Renal cortex interstitium (tissue), 11 donors: Measurements from ENCODE around the gene FAF1. TPM values are rescaled to one million over a fixed set of nuclear protein-coding genes. Genes with fewer than 3 reads are reported as not detected.

Source experiments
- DNase-seq, 11 donors: peaks; one replicate each; pipeline ENCODE4 v3.0.0-alpha.2; 2013; ENCODE audit warnings: low read depth in 9 of 11, low spot score in 4 of 11; ENCODE audit errors: extremely low read depth in 1 of 11
- polyA plus RNA-seq, 3 donors: library from polyadenylated mRNA; unstranded; fragments of 120-200 nt; gene quantifications; one replicate each; pipeline ENCODE4 v1.2.1, GENCODE V29; 2013; ENCODE audit not compliant: insufficient read length in 3 of 3

The FAF1 gene
- polyA plus RNA-seq, 3 donors, result 52.6 to 71.8 (median 65.6) TPM

DNA sequence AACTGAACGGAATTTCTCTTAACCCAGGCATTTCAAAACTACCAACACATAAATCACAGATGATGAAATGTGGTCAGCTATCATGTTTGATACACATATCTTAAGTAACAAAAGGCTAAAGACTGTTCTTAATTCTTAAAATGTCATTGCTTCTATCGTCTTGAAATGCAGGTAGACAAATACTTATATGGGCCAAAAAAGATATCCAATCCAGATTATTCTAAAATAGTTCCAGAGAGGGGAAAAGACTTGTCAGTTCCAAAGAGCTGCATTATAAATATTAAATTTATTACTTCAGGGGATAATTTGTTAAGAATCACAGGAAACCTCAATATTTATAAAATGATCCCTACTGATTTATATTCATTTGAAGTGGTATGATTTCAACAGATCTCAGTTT is 259.4 kb downstream of the FAF1 start:
- no peak for DNase-seq

DNA sequence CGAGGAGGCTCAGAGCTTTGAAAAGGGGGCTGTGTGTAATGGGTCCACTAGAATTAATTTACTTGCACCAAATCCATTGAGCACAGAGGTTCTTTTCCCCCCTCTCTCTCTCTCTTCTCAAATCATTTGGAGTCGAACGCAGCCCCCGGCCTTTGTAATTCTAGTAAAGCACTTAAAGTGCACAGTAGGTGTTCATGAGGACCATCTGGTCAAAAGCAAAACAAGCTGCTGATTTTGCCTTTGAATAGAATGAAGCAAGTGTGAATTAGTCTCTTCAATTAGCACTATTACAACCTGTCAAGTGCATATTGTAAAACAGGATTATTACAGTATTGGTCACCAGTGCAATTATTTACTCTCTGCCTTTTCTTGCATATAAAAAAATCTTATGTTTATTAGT is 259.9 kb downstream of the FAF1 start:
- DNase-seq, result no peak

DNA sequence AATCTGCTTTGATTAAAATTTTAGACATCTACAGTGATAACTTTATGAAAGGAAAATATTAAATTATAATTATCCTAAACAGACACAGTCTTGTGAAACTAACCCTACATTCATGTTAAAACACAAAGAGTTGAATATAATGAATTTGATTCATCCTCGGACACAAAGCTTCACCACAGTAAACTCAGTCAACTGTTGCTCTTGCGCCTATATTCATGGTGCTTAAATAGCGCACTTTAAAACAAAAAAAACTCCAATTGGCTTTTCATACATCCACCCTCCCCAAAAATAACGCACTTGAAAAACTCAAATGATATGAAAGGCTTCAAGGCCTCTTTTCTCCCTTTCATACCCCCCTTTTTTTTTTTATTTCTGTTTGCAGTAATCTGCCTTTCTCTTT is 260.3 kb downstream of the FAF1 start:
- no peak for DNase-seq

DNA sequence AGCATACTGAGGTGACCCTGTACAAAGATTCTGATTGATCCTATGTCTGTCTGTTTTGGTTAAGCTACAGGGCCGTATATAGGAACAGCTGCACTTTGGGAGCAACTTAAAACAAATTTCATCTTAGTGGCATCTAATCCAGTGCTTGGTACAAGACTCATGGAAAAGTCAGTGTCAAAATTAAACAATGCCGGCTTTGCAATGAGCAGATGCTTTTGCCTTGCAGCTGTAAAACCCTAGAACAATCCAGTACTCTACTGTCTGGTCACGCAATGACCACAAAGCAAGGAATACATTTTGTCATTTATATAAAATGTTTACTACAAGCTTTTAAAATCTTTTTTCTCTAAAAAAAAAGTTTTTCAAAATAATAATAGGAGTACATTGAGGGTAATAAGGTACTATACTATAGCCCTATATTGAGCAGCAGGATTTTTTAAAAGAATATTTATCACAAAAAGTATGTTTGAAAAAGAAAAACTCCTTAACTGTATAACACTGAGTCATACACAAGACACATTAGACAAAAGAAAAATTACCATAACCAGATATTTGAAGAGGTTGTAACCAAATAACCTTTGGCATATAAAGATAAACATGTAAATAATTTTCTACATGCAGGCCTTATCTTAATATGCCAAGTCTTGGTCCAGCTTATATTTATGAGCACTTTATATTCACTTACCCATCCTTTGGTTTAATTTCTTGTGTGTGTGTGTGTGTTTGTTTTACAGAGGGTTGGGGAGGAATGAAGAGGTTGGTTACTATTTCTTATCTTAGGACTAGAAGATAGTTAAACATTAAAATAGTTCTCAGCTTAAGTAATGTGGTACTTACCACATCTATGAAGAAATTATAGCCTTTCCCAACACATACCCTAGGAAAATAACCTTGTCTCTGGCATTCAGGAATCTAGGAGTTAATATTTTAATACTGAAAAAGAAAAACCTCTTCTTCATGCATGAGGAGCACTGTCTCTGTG is 262.3 kb downstream of the FAF1 start:
- no peak for DNase-seq

DNA sequence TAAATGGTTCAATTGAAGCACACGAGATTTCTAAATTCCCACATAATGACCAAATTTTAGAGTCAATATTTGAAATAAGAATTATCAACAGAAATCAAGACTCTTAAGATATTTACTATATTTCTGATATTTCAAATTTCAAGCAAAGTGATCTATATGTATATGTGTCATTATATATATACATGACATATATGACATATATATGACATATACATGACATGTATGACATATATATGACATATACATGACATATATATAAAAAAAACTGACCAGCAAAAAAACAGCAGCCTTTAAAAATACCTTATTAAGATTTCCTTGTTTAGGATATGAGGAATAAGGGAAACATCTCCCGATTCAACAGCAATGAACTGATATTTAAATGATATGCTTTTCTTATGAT is 266.2 kb downstream of the FAF1 start:
- no peak for DNase-seq

DNA sequence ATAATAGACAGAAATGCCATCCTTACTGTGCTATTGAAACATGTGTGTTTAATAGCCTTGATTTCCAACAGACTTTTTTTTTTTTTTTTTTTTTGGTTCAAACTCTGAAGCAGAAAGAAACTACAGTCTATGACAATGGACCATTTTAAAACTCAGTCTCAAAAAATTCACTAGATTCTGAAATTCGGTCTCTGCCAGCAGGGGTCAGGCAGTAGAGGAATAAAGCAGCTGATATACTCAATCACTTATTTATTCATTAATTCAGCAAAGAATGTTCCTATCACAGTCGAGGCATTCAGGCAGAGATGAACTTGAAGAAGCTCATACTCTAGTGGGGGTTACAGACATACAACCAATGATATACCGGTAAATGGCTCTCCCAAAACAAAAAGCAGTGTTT is 275.9 kb downstream of the FAF1 start:
- no peak for DNase-seq

DNA sequence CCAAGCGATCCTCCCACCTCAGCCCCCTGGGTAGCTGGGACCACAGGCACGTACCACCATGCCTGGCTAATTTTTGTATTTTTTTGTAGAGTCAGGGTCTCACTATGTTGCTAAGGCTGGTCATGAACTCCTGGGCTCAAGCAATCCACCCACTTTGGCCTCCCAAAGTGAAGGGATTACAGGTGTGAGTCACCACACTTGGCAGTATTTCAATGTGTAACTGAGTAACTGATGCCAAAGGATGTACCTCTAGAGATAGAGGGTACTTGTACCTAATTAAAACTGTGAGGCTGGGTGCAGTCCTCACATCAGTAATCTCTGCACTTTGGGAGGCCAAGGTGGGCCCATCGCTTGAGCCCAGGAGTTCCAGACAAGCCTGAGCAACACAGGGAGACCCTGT is 278.1 kb downstream of the FAF1 start:
- DNase-seq, result no peak

DNA sequence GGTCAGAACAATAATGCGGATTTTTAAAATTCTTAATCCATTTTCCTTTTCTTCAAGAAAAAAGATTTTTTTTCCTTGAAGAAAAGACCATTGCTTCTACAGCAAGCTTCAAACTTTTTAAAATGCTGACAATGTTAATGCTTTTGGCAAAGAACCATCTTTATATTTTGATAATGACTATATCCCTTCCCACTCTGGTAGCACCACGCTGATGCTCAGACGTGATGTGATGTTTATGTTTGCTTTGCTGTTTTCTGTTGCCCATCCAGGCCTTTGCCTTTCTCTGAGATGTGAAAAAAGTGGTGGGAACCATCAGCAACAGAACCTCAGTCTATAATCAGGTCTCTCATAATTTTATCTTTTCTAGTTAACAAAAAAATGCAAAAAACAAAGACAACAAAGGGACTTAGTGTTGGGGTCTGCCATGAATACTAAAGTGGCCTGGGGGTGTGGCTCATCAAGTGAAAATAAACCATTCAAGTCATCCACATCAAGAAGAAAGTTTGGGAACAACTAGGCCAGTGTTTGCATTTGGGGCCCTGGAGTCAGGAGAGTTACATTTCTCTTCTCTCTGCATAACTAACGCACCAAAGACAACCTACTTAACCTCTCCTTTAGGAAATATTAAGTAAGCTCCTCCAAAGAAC is 292.2 kb downstream of the FAF1 start:
- no peak for DNase-seq

DNA sequence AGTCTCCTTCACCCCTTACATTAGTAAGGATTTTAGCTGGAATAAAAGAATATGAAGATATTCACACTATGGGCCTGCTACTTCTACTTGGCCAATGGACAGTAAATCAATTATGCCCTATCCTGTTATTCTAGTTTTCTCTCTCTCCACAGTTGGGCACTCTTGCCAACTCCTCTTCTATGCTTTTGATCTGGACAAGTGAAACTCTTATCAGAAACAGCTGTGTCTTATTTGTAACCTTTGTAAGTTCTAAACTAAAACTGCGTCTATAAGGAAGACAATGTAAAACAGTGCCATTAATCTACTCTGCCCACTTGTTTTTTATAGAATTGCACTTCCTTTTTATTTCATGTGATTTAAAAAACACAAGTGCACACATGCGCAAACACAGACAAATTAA is 292.8 kb downstream of the FAF1 start:
- DNase-seq, result no peak

DNA sequence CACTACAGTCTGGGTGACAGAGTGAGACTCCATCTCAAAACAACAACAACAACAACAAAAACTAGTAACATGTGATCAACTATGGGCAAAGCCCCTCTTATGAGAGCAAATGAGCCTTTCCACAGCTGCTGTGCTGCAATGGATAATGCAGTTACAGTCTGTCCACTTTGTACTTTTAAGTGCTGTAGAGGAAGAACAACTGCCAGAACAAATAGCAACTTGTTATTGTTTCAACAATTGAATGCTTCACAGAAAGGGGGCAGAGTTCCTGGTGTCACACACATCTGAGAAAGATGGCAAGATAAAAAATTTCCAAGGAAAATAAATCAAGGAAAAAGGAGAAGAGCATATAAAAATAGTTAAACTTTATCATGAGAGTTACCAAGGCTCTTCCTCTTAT is 293.2 kb downstream of the FAF1 start:
- no peak for DNase-seq

DNA sequence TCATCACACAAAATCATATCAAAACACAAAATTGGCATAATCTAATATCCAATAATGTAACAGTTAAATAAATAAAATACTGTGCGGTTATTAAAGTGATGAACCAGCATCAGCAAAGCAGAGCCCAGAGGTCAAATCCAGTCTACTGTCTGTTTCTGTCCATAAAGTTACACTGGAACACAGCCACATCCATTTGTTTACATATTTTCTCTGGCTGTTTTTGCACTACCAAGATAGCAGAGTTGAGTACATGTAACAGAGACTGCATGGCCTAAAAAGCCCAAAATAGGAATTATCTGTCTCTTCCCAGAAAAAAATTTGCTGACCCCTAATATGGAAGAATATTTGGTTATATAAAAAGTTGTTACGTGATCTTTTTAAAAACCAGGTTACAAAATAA is 294.7 kb downstream of the FAF1 start:
- no peak for DNase-seq

DNA sequence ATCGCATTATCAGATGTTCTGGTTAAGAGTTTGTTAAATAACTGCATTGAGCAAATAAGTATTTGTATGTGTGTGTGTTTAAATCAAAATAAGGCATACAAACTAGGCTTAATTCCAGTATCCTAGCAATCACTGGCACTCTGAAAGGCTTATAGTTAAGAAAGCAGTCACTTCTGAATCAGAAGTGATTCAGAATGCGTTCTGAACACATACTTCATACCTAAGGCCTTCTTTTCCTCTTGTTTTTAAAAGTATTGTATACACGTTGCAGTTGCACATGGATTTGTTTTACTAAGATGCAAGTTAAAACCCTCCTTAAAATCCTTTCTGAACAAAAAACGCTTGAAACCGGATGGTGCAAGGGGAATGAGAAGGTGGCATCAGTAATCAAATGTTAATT is 298.4 kb downstream of the FAF1 start:
- no peak for DNase-seq

DNA sequence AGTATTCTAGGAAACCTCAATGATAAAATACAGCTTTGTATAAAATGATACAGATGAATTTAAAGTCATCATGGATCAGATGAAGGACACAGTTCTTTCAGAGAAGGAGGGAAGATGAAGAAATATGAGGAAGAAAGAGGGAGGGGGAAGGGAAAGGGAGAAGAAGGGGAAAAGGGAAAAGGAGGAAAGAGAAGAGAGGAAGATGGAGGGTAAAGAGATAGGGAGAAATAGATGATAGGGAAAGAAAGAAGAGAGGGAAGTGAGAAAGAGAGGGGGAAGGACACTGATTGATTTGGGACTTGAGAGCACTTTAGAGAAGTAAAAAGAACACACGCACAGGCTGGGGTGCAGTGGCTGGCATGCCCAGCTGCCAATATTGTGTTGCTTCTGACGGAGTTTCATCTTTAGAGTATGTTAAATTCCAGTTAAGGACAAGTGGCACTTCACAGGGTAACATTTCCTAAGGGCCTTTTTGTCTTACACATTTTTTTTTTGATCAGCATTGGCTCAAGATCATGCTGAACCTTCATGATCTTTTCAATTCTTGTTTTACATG is 300.9 kb downstream of the FAF1 start:
- no peak for DNase-seq

DNA sequence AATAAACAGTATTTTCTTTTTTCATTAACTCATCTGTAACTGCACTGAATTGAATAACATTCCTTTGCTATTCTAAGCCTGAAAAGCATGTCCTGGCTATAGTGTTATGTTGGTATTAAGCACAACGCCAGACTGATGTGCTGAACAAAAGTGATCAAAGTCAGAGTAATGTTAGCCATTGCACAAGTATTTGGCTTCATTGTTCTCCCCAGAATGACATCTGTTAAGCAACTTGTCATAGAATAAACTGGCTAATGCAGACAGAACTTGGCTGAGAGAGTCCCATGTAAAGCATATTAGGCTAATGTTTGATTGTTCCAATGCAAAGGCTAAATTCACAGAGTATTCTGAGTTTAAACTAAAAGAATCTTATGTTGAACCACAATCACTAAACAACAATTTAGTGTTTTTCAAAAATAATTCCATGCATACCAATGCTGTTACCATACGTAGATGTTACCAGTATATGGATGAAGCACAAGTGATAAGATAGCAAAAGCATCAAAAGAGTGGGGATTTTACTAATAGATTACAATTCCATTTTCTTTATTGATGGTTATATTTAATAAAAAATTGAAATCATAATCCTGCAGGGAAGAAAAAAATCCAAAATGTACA is 301.5 kb downstream of the FAF1 start:
- no peak for DNase-seq

DNA sequence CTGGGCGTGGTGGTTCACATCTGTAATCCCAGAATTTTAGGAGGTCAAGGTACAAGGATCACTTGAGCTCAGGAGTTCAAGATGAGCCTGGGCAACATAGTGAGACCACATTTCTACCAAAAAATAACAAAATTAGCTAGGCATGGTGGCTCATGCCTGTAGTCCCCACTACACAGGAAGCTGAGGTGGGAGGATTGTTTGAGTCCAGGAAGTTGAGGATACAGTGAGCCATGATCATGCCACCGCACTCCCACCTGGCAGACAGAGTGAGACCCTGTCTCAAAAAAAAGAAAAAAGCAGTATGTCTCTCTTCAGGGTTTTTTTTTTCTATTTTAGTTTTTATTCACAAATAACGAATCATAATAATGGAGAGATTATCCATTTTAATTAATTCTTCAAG is 303.1 kb downstream of the FAF1 start:
- no peak for DNase-seq

DNA sequence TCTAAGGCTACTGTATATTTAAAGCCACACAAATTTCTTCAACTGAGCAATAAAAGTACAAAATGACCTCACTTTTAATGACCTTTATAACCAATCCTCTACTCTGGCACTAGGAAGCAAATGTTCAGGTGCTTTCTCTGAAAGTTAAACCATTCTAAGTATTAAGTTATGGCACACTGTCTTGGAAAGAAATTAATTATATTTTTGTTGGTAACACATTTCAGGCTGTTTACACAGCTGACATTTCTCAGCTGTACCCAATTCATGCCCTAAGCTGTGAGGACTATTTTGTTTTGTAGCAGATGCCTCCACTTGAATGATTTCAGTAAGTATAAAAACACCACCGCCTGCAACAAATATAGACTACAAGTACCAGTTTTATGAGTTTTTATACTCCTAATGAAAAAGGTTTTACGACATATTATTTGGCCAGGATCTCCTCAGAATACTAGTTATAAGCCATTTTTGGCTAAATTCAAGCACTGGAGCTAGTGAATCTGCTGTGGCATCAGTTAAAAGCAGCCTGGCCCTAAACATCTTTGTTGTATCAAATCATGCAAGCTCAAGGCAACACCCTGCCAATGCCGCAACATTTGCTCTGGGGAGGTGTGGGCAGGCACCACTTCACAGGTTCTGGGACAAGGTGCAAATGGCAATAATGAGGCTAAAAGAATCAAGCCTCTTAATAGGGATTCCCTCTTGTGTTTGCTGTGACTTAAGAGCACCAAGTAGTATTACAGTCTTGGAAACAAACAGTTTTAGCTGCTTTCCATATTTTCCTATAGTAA is 308.4 kb downstream of the FAF1 start:
- DNase-seq, result no peak

DNA sequence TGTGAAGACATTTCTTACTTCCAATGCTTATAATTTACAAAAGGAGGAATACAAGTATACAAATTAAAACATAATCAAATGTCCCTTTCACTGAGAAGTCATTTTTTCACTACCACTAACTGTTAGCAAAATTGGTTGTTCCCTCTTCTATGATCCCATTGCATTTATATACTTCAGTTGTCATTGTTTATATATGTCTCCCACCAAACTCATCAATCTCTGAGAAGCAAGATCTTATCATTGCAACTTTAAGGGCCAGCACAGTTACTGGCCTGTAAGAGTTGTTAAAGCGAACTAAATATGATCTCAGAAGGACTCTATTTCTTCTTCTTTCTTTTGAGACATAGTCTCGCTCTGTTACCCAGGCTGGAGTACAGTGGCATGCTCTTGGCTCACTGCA is 313.5 kb downstream of the FAF1 start:
- no peak for DNase-seq

DNA sequence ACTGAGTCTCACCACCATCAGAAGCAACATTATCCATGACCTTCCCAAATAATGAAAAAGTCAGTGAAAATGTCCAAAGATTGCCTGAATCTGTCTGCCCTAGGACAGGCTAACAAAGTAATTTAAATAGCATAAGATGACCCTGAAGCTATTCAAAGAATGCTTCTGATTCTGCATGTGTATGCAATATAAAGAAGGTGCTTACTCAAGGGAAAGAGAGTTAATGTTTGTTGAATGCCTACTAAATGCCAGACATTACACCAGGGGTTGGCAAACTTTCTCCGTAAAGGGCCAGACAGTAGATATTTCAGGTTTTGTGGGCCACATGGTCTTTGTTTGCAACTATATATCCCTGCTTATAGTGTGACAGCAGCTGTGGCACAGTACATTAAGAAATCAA is 314.9 kb downstream of the FAF1 start:
- DNase-seq, result no peak

DNA sequence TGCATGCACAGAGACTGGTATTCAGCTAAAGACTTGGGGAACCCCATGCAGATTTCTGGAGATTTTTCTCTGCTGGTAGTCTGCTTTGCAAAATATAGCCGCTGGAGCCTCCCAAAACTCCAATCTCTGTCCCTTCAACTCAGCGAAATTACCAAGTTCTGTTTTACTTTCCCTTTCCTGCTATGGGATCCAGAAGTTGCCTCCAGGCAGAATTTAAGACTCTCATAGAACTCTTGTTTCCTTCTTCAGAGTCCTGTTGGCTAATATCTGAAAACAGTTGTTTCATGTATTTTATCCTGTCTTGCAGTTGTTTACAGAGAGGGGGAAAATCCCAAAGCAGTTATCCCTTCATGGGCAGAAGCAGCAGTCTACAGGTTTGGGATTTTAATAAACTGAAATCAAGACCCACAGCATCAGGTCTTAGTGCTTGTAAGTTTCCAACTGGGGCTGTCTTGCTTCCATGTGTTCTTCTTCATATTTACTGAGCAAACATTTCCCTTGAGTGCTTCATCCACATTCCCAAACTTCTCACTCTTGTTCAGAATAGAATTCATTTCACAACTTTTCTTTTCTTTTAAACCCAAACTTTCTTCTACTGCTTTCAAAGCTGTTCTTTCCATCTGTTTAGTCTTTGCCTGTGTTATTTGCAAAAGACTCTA is 315.5 kb downstream of the FAF1 start:
- DNase-seq, result no peak
